H9 (cell line): ENCODE results near the gene C2orf68. TPM values are rescaled to one million over a fixed set of nuclear protein-coding genes. Genes with fewer than 3 reads are reported as not detected.
"Not testable (repeated sequence)": the region's sequence is repeated elsewhere in the genome, so short reads cannot be mapped to it uniquely, and the experiment has no call there.

Experiments used
- DNase-seq: peaks from one replicate; pipeline ENCODE4 v3.0.0-alpha.2; 2017
- H2AFZ ChIP-seq: one replicate; pipeline ENCODE4 v1.6.1; 2013; ENCODE audit warnings: mild to moderate bottlenecking, low read length, control low read depth, moderate library complexity
- H2AK5ac ChIP-seq: 2 replicates; pipeline ENCODE4 v1.6.1; 2013; ENCODE audit warnings: low read length, control low read depth, mixed read lengths; ENCODE audit not compliant: insufficient read length
- H2BK120ac ChIP-seq: one replicate; pipeline ENCODE4 v1.6.1; 2013; ENCODE audit warnings: low read depth, mild to moderate bottlenecking, low read length, control low read depth, inconsistent platforms; ENCODE audit not compliant: poor library complexity, severe bottlenecking
- H2BK12ac ChIP-seq: 2 replicates; pipeline ENCODE4 v1.6.1; 2013; ENCODE audit warnings: low read length, control low read depth, mixed read lengths, low read depth; ENCODE audit not compliant: insufficient read length
- H2BK15ac ChIP-seq: 2 replicates; pipeline ENCODE4 v1.6.1; 2013; ENCODE audit warnings: low read depth, low read length, control low read depth
- H2BK20ac ChIP-seq: one replicate; pipeline ENCODE4 v1.6.1; 2013; ENCODE audit warnings: low read depth, mild to moderate bottlenecking, low read length, control low read depth, inconsistent platforms; ENCODE audit not compliant: poor library complexity, severe bottlenecking
- H2BK5ac ChIP-seq: 2 replicates; pipeline ENCODE4 v1.6.1; 2013; ENCODE audit warnings: low read length, control low read depth, mixed read lengths; ENCODE audit not compliant: insufficient read length
- H3K14ac ChIP-seq: 2 replicates; pipeline ENCODE4 v1.6.1; 2013; ENCODE audit warnings: low read length, control low read depth; ENCODE audit not compliant: insufficient read depth
- H3K18ac ChIP-seq: 2 replicates; pipeline ENCODE4 v1.6.1; 2013; ENCODE audit warnings: low read depth, mild to moderate bottlenecking, mixed read lengths, low read length, control low read depth; ENCODE audit not compliant: insufficient read length
- H3K23ac ChIP-seq: 2 replicates; pipeline ENCODE4 v1.6.1; 2013; ENCODE audit warnings: low read length, control low read depth, mixed read lengths, low read depth; ENCODE audit not compliant: insufficient read length
- H3K23me2 ChIP-seq: 2 replicates; pipeline ENCODE4 v1.6.1; 2013; ENCODE audit warnings: low read depth, mild to moderate bottlenecking, mixed read lengths, low read length, control low read depth; ENCODE audit not compliant: insufficient read length, poor library complexity, severe bottlenecking
- H3K27ac ChIP-seq: 2 replicates; pipeline ENCODE4 v1.5.1; 2013; ENCODE audit warnings: low read length, control low read depth, mixed read lengths, low read depth; ENCODE audit not compliant: insufficient read length
- H3K27me3 ChIP-seq: 2 replicates; pipeline ENCODE4 v1.6.1; 2013; ENCODE audit warnings: low read length, control low read depth, inconsistent platforms; ENCODE audit not compliant: insufficient read depth
- H3K4ac ChIP-seq: 2 replicates; pipeline ENCODE4 v1.6.1; 2013; ENCODE audit warnings: low read depth, mild to moderate bottlenecking, control low read depth, inconsistent platforms, low read length, moderate library complexity
- H3K4me1 ChIP-seq: 2 replicates; pipeline ENCODE4 v1.6.1; 2013; ENCODE audit warnings: low read length, control low read depth, inconsistent platforms; ENCODE audit not compliant: insufficient read depth
- H3K4me2 ChIP-seq: 2 replicates; pipeline ENCODE4 v1.6.1; 2013; ENCODE audit warnings: low read length, control low read depth, mixed read lengths; ENCODE audit not compliant: insufficient read length, insufficient read depth
- H3K56ac ChIP-seq: 2 replicates; pipeline ENCODE4 v1.6.1; 2013; ENCODE audit warnings: low read depth, mild to moderate bottlenecking, mixed read lengths, low read length, control low read depth; ENCODE audit not compliant: insufficient read length
- H3K79me1 ChIP-seq: 2 replicates; pipeline ENCODE4 v1.6.1; 2013; ENCODE audit warnings: low read depth, mild to moderate bottlenecking, moderate library complexity, low read length, control low read depth, inconsistent platforms; ENCODE audit not compliant: insufficient read depth, poor library complexity, severe bottlenecking
- H3K79me2 ChIP-seq: 2 replicates; pipeline ENCODE4 v1.6.1; 2013; ENCODE audit warnings: low read length, control low read depth, inconsistent platforms; ENCODE audit not compliant: insufficient read depth
- H3K9ac ChIP-seq: 2 replicates; pipeline ENCODE4 v1.6.1; 2013; ENCODE audit warnings: low read length, control low read depth, mixed read lengths; ENCODE audit not compliant: insufficient read length; ENCODE audit errors: extremely low read depth
- H3K9me3 ChIP-seq: one replicate; pipeline ENCODE4 v1.6.1; 2013; ENCODE audit warnings: low read depth, low read length, inconsistent platforms; ENCODE audit not compliant: control insufficient read depth
- H3T11ph ChIP-seq: one replicate; pipeline ENCODE4 v1.6.1; 2013; ENCODE audit warnings: mild to moderate bottlenecking, low read length, control low read depth, inconsistent platforms
- H4K20me1 ChIP-seq: one replicate; pipeline ENCODE4 v1.6.1; 2013; ENCODE audit not compliant: control insufficient read depth, insufficient read length, insufficient read depth
- H4K5ac ChIP-seq: 2 replicates; pipeline ENCODE4 v1.6.1; 2013; ENCODE audit warnings: low read depth, mild to moderate bottlenecking, mixed read lengths, low read length, control low read depth; ENCODE audit not compliant: insufficient read length
- H4K8ac ChIP-seq: replicated peaks from 2 replicates; pipeline ENCODE4 v1.6.1; 2013; ENCODE audit warnings: low read length, control low read depth, mixed read lengths, low read depth; ENCODE audit not compliant: insufficient read length
- H4K91ac ChIP-seq: 2 replicates; pipeline ENCODE4 v1.6.1; 2013; ENCODE audit warnings: low read depth, mild to moderate bottlenecking, moderate library complexity, mixed read lengths, low read length, control low read depth; ENCODE audit not compliant: insufficient read length
- H3K27ac Mint-ChIP-seq, 3 experiments: 2 replicates in 2 of 3; 3 replicates in 1 of 3; pipeline ENCODE4 v1.8.0; 2020 to 2021; ENCODE audit warnings: mixed read lengths in 3 of 3, mild to moderate bottlenecking in 1 of 3, moderate library complexity in 1 of 3
- H3K27me3 Mint-ChIP-seq: 2 replicates; pipeline ENCODE4 v1.8.0; 2021; ENCODE audit warnings: low read depth, mild to moderate bottlenecking, moderate library complexity, mixed read lengths
- H3K36me3 Mint-ChIP-seq, 3 experiments: 2 replicates in 2 of 3; 3 replicates in 1 of 3; pipeline ENCODE4 v1.8.0; 2020 to 2021; ENCODE audit warnings: low read depth in 3 of 3, mixed read lengths in 3 of 3; ENCODE audit not compliant: insufficient read depth in 1 of 3
- H3K4me1 Mint-ChIP-seq, 2 experiments: 2 replicates each; pipeline ENCODE4 v1.8.0; 2020; ENCODE audit warnings: mixed read lengths in 2 of 2
- H3K4me3 Mint-ChIP-seq, 2 experiments: 2 replicates in 1 of 2; 3 replicates in 1 of 2; pipeline ENCODE4 v1.8.0; 2020 to 2021; ENCODE audit warnings: mild to moderate bottlenecking in 2 of 2, mixed read lengths in 2 of 2, moderate library complexity in 1 of 2
- H3K9me3 Mint-ChIP-seq, 2 experiments: 2 replicates in 1 of 2; 3 replicates in 1 of 2; pipeline ENCODE4 v1.8.0; 2020; ENCODE audit warnings: mild to moderate bottlenecking in 2 of 2, mixed read lengths in 2 of 2, moderate library complexity in 1 of 2
- WGBS: extraction: QIAGEN DNeasy Blood & Tissue Kit; methylation state at CpG from one replicate; pipeline ENCODE4 v1.1.7; 2013; ENCODE audit warnings: missing lambda C conversion rate, low lambda C conversion rate, mixed read lengths; ENCODE audit not compliant: insufficient read length; ENCODE audit errors: extremely low coverage; 5-methylcytosine and 5-hydroxymethylcytosine counted together
- total RNA-seq: library from RNA; stranded (reverse); gene quantifications from 2 replicates; pipeline ENCODE4 v1.2.1, GENCODE V29; 2021
- TF ChIP-seq, protein P1 (sequence below): fragments of 200-600 bp; sonication (generic); conservative IDR thresholded peaks from 3 replicates; pipeline ENCODE4 v1.8.0; 2021; ENCODE audit warnings: antibody characterized with exemption, mild to moderate bottlenecking

C2orf68 gene
- total RNA-seq, 1 experiment from 2014 or later, result 39.6 TPM

- no peak overlapping the region for H2AK5ac ChIP-seq
- no peak overlapping the region; the same call in 1 of the 2 replicates for H3K14ac ChIP-seq
- no peaks in the 10 kb centered on the region for H4K20me1 ChIP-seq
- no peak overlapping the region for H2BK12ac ChIP-seq
- H3K27ac ChIP-seq, result no peak overlapping the region
- no peaks in the 10 kb centered on the region for H3K9me3 Mint-ChIP-seq
- H3K27ac Mint-ChIP-seq, result no peak overlapping the region
- H3K23me2 ChIP-seq, result no peaks in the 10 kb centered on the region
- H3K79me1 ChIP-seq, result no peaks in the 10 kb centered on the region
- H3K4ac ChIP-seq, result no peak overlapping the region
- H2BK15ac ChIP-seq, result no peak overlapping the region
- 0 out of 4 replicates have a peak, but pooled peaks cover 0 to 3% of the 10 kb centered on the region in 2 experiments for H3K4me1 Mint-ChIP-seq
- TF ChIP-seq, protein P1, sequence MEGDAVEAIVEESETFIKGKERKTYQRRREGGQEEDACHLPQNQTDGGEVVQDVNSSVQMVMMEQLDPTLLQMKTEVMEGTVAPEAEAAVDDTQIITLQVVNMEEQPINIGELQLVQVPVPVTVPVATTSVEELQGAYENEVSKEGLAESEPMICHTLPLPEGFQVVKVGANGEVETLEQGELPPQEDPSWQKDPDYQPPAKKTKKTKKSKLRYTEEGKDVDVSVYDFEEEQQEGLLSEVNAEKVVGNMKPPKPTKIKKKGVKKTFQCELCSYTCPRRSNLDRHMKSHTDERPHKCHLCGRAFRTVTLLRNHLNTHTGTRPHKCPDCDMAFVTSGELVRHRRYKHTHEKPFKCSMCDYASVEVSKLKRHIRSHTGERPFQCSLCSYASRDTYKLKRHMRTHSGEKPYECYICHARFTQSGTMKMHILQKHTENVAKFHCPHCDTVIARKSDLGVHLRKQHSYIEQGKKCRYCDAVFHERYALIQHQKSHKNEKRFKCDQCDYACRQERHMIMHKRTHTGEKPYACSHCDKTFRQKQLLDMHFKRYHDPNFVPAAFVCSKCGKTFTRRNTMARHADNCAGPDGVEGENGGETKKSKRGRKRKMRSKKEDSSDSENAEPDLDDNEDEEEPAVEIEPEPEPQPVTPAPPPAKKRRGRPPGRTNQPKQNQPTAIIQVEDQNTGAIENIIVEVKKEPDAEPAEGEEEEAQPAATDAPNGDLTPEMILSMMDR, result no peak
- no CpG with 5 or more reads among the region's 13 CpGs for WGBS
- no peak overlapping the region for H2BK120ac ChIP-seq
- no peak overlapping the region for H3K23ac ChIP-seq
- no peak overlapping the region for H3K4me3 Mint-ChIP-seq
- no peak for DNase-seq
- H3K27me3 ChIP-seq, result no peaks in the 10 kb centered on the region
- H2AFZ ChIP-seq, result no peak overlapping the region
- no peak overlapping the region for H2BK5ac ChIP-seq
- no peak overlapping the region for H3K4me2 ChIP-seq
- no peak overlapping the region for H3K56ac ChIP-seq
- no peak overlapping the region for H2BK20ac ChIP-seq
- H4K8ac ChIP-seq, result no peak overlapping the region
- H4K91ac ChIP-seq, result no peak overlapping the region
- H3K9me3 ChIP-seq, result no peaks in the 10 kb centered on the region
- H3K27me3 Mint-ChIP-seq, result no peaks in the 10 kb centered on the region
- no peak overlapping the region for H3T11ph ChIP-seq
- no peak overlapping the region for H3K9ac ChIP-seq
- peaks cover 5 to 19% (median 11%) of the 10 kb centered on the region in 3 experiments; a peak in 4 of 7 replicates for H3K36me3 Mint-ChIP-seq
- no peaks in the 10 kb centered on the region for H3K4me1 ChIP-seq
- H4K5ac ChIP-seq, result no peak overlapping the region
- no peaks in the 10 kb centered on the region for H3K79me2 ChIP-seq
- no peak overlapping the region for H3K18ac ChIP-seq
Observed at GRCh38 chr2:85659324-85659981, 47.6 kb upstream of the C2orf68 start.

GRCh38 chr2:85657399-85657798 lies 45.5 kb upstream of the C2orf68 start:
- not testable (repeated sequence) for H2BK5ac ChIP-seq, H2BK20ac ChIP-seq, H3K79me1 ChIP-seq, H3K27me3 ChIP-seq, H3K4me1 Mint-ChIP-seq, H3K9me3 Mint-ChIP-seq, H3K4ac ChIP-seq, DNase-seq, H3K4me3 Mint-ChIP-seq, H4K5ac ChIP-seq, H3K14ac ChIP-seq, H2BK12ac ChIP-seq, H2BK120ac ChIP-seq, H3K27ac ChIP-seq, H3K4me2 ChIP-seq, H2AK5ac ChIP-seq, H2AFZ ChIP-seq, H3K27me3 Mint-ChIP-seq, H3K9me3 ChIP-seq, H3T11ph ChIP-seq, H3K23ac ChIP-seq, H3K79me2 ChIP-seq, H3K4me1 ChIP-seq, H4K20me1 ChIP-seq, H3K56ac ChIP-seq, H4K91ac ChIP-seq, H3K9ac ChIP-seq, H3K18ac ChIP-seq, H3K23me2 ChIP-seq, H4K8ac ChIP-seq, H2BK15ac ChIP-seq
- WGBS, result no CpG with 5 or more reads among the region's 4 CpGs
- Mint-ChIP-seq H3K27ac (peak overlapping the region in 2 of 3 experiments; percentile 22 to 57; a peak in 3 of 7 replicates), H3K36me3 (peaks cover 10 to 34% (median 26%) of the 10 kb centered on the region in 3 experiments; a peak in 5 of 7 replicates)
